D721Med (cell line): Measurements from ENCODE around the gene SLC24A3.
A peak's percentile ranks its signal among the peaks of the same experiment; 100 is the strongest.

ENCODE experiments used
- DNase-seq: peaks from one replicate; pipeline ENCODE4 v3.0.0; 2011; ENCODE audit warnings: low spot score; ENCODE audit not compliant: insufficient read length
- FAIRE-seq: peaks from 2 replicates; lab custom pipeline; 2011; peaks lifted over from hg19 to GRCh38; lab: Jason Lieb, UNC
- TF ChIP-seq, protein P1 (sequence below): IDR thresholded peaks from 2 replicates; pipeline ENCODE4 v1.5.1; 2012; ENCODE audit warnings: mild to moderate bottlenecking, control low read depth; ENCODE audit not compliant: insufficient read depth; ENCODE audit errors: missing control alignments

The SLC24A3 gene

DNA sequence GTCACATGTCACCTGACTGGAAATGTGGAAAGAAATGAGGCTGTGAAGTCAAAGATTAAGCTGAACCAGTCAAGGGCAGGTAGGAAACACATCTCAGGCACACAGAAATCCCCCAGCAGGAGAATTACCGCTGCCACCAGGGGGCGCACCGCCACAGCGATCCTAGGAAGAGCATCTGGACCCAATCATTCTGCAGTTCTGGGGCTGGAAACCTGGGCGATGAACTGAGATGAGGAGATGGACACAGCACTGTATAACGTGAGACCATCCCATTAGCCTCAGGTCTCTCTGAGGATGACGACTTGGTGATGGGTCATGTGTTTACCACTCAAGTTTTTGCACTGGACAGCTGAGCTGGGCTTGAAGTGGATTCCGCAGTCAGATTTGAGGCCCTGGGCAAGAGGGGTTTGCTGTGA, 6.5 kb upstream of the SLC24A3 start:
- DNase-seq (no peak), FAIRE-seq (no peak)
- TF ChIP-seq, protein P1, sequence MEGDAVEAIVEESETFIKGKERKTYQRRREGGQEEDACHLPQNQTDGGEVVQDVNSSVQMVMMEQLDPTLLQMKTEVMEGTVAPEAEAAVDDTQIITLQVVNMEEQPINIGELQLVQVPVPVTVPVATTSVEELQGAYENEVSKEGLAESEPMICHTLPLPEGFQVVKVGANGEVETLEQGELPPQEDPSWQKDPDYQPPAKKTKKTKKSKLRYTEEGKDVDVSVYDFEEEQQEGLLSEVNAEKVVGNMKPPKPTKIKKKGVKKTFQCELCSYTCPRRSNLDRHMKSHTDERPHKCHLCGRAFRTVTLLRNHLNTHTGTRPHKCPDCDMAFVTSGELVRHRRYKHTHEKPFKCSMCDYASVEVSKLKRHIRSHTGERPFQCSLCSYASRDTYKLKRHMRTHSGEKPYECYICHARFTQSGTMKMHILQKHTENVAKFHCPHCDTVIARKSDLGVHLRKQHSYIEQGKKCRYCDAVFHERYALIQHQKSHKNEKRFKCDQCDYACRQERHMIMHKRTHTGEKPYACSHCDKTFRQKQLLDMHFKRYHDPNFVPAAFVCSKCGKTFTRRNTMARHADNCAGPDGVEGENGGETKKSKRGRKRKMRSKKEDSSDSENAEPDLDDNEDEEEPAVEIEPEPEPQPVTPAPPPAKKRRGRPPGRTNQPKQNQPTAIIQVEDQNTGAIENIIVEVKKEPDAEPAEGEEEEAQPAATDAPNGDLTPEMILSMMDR, result peak; percentile 73

DNA sequence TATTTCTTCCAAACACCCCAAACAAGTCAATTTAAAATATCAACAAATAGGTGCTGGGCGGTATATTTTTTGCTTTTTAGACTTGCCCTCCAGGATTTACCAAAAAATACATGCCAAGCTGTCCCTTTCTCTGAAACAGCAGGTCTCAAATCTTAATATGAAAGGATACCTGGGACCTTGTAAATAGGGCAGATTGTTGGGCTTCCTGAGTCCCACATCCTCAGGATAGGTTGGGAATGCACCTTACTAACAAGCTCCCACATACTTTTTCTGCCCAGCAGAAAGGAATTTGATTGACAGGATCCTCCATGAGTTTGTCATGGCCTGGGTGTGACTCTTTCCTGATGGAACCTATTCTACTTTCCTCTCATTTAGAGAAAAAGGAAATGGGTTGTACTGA, 4.9 kb upstream of the SLC24A3 start:
- no peak for FAIRE-seq
- TF ChIP-seq, protein P1, result no peak

GRCh38 chr20:19210391-19211155, 1.9 kb upstream of the SLC24A3 start:
- TF ChIP-seq, protein P1, result no peak
- no peak for DNase-seq
- no peak for FAIRE-seq

More for the DNA sequence above, 4.9 kb upstream of the SLC24A3 start:
- DNase-seq, result no peak

DNA sequence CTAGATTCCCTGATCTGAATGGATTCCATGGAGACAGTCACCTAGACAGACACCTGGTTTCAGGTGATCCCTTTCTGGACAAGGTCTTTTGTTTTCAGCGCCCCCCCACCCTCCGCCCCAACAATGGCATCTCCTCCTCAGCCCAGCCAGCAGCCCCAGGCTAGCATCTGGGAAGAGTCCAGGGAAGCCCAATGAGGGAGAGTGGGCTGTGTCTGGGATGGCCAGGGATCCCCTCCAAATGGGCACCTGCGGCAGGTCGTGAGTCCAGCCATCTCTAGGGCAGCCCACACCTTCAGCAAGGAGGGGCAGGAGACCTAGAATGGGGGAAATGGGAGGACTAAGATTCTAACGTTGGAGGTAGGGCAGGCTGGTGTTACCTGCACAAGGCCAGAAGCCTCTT, 1.2 kb upstream of the SLC24A3 start:
- DNase-seq (no peak), FAIRE-seq (no peak)
- TF ChIP-seq, protein P1, result no peak

DNA sequence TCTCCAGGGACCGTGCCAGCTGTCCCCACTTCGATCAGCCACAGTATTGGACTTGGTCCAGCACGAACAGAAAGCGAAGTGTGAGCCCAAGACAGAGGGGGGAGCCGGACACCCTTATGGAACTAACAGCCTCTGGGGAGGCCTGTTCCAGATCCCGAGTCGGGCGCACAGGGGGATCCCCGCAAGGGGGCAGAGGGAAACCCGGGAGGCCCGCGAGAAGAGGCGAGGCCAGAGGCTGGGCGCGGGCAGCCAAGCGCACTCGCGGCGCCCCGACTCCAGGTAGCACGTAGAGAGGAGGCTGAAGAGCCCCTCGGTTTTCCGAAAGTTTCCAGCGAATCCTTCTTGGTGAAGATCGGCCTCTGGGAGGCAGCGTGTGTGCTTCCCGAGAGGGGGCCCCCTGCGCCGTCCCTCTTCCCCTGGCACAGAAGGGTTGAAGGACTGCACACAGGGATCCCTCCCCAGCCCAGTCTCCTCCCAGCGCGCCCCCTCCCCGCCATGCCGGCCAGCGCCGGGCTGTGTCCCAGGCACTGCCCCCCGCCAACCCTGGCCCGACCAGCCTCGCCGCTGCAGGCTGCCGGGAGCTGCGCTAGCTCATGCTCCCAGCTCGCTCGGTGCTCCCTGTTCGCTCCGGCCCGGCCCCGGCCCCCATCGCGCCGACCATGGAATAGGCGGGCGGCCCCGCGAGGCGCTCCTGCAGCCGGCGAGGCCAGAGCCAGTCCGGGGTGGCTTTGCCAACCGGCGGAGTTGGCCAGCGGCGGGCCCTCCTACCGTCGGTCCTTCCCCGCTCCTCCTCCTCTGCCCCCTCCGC, 577 bp upstream of the SLC24A3 start:
- TF ChIP-seq, protein P1, result no peak
- DNase-seq, result no peak
- no peak for FAIRE-seq

DNA sequence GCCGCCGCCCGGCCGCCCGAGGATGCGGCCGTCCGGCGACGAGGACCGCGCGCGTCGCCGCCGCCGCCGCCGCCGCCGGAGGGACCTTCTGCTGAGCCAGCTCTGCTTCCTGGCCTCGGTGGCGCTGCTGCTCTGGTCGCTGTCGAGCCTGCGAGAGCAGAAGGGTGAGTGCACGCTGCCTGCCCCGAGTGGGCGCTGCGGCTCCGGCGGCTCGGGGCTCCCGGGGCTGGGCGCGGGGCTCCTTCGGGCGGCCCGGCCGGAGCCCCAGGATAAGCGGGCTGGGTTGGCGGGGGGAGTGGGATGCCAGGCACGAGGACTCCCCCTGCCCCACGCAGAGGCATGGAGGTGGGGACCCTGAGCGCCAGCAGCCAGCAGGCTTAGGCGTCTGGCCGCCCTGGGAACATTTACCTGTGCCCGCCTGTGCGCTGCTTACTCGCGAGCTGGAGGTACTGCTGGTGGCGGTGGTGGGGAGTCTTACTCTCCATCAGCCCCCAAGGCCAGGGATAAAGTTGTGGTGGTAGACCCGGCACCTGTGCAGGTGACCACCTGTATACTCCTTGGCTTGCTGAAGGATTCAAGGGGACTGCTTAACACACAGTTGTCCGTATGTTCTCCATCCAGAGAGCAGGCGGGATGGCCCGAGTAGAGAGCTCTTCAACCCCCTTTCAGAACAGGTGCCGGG, 520 bp downstream of the SLC24A3 start:
- TF ChIP-seq, protein P1, result peak; percentile 12
- no peak for FAIRE-seq
- DNase-seq, result no peak
